ENCODE results near the gene TDG.

Gene TDG

GRCh38 chr12:103960616-103961227 is 5.0 kb upstream of the TDG start:
- no peak for DNase-seq (ENCODE audit: low read depth)
- TF ChIP-seq CTCF (IDR thresholded peaks at IDR 0.05; ENCODE audit: low read length, missing control alignments): no peak
- H3K4me3 ChIP-seq (replicated peaks; ENCODE audit: low read depth, low read length): no peak overlapping the region

- H3K4me3 ChIP-seq (replicated peaks; ENCODE audit: low read depth, low read length): no peak overlapping the region
- no peak for TF ChIP-seq CTCF (IDR thresholded peaks at IDR 0.05; ENCODE audit: low read length, missing control alignments)
- DNase-seq (ENCODE audit: low read depth): no peak
Measured at GRCh38 chr12:103962493-103962892, 3.2 kb upstream of the TDG start.

- H3K4me3 ChIP-seq (replicated peaks; ENCODE audit: low read depth, low read length): peak overlapping the region; percentile 99
- no peak for TF ChIP-seq CTCF (IDR thresholded peaks at IDR 0.05; ENCODE audit: low read length, missing control alignments)
- no peak for DNase-seq (ENCODE audit: low read depth)
Measured at GRCh38 chr12:103964805-103965204, 867 bp upstream of the TDG start.

GRCh38 chr12:103965255-103965589 is 450 bp upstream of the TDG start:
- H3K4me3 ChIP-seq (replicated peaks; ENCODE audit: low read depth, low read length): peak overlapping the region; percentile 99
- DNase-seq (ENCODE audit: low read depth): no peak
- TF ChIP-seq CTCF (IDR thresholded peaks at IDR 0.05; ENCODE audit: low read length, missing control alignments): no peak

GRCh38 chr12:103966736-103967135 is 1.1 kb downstream of the TDG start:
- H3K4me3 ChIP-seq (replicated peaks; ENCODE audit: low read depth, low read length): peak overlapping the region; percentile 99
- DNase-seq (ENCODE audit: low read depth): no peak
- no peak for TF ChIP-seq CTCF (IDR thresholded peaks at IDR 0.05; ENCODE audit: low read length, missing control alignments)

- no peak overlapping the region for H3K4me3 ChIP-seq (replicated peaks; ENCODE audit: low read depth, low read length)
- DNase-seq (ENCODE audit: low read depth): no peak
- TF ChIP-seq CTCF (IDR thresholded peaks at IDR 0.05; ENCODE audit: low read length, missing control alignments): no peak
Measured at GRCh38 chr12:103969391-103969790, 3.7 kb downstream of the TDG start.

- H3K4me3 ChIP-seq (replicated peaks; ENCODE audit: low read depth, low read length): no peak overlapping the region
- no peak for TF ChIP-seq CTCF (IDR thresholded peaks at IDR 0.05; ENCODE audit: low read length, missing control alignments)
- DNase-seq (ENCODE audit: low read depth): no peak
Measured at GRCh38 chr12:103973909-103974308, 8.2 kb downstream of the TDG start.
